Ascending aorta (tissue), 2 donors: ENCODE measurements around the gene CTSL. TPM values are rescaled to one million over a fixed set of nuclear protein-coding genes. Genes with fewer than 3 reads are reported as not detected.

Source experiments
- DNase-seq, 2 donors: peaks; one replicate each; pipeline ENCODE4 v3.0.0-alpha.2; 2019; ENCODE audit warnings: low spot score in 2 of 2
- H3K27ac ChIP-seq, 2 donors: fragments of 200-600 bp; sonication (generic); one replicate each; pipeline ENCODE4 v1.5.1; 2016 to 2017; ENCODE audit warnings: mild to moderate bottlenecking in 1 of 2
- H3K27me3 ChIP-seq: fragments of 200-600 bp; sonication (generic); one replicate; pipeline ENCODE4 v1.5.1; 2017
- H3K36me3 ChIP-seq, 2 donors: fragments of 200-600 bp; sonication (generic); one replicate each; pipeline ENCODE4 v1.5.1; 2016
- H3K4me1 ChIP-seq, 2 donors: fragments of 200-600 bp; sonication (generic); one replicate each; pipeline ENCODE4 v1.5.1; 2016 to 2017; ENCODE audit warnings: mild to moderate bottlenecking in 1 of 2
- H3K4me3 ChIP-seq, 2 donors: fragments of 200-600 bp; sonication (generic); one replicate each; pipeline ENCODE4 v1.5.1; 2016 to 2017; ENCODE audit warnings: mild to moderate bottlenecking in 1 of 2
- H3K9me3 ChIP-seq, 2 donors: fragments of 200-600 bp; sonication (generic); one replicate each; pipeline ENCODE4 v1.5.1; 2016
- CTCF ChIP-seq, 3 experiments: fragments of 200-600 bp in 2 of 3; fragments of 450-650 bp in 1 of 3; sonication (generic) in 2 of 3; IDR thresholded peaks; one replicate each; pipeline ENCODE4 v1.5.1; 2016 to 2019; ENCODE audit warnings: antibody characterized with exemption in 3 of 3, mild to moderate bottlenecking in 1 of 3, moderate library complexity in 1 of 3
- intact Hi-C: fragments of 100-400 bp; cut with DNase I; formaldehyde crosslinking; loops from one replicate; pipeline ENCODE4 v1.15.1; 2023
- total RNA-seq: library from RNA; depleted of rRNA; stranded (reverse); fragments of >200 nt; gene quantifications from one replicate; pipeline ENCODE4 v1.1.0, GENCODE V29; 2016

The CTSL gene
- total RNA-seq, 1 donor from 2014 or later, result 97.8 TPM

DNA sequence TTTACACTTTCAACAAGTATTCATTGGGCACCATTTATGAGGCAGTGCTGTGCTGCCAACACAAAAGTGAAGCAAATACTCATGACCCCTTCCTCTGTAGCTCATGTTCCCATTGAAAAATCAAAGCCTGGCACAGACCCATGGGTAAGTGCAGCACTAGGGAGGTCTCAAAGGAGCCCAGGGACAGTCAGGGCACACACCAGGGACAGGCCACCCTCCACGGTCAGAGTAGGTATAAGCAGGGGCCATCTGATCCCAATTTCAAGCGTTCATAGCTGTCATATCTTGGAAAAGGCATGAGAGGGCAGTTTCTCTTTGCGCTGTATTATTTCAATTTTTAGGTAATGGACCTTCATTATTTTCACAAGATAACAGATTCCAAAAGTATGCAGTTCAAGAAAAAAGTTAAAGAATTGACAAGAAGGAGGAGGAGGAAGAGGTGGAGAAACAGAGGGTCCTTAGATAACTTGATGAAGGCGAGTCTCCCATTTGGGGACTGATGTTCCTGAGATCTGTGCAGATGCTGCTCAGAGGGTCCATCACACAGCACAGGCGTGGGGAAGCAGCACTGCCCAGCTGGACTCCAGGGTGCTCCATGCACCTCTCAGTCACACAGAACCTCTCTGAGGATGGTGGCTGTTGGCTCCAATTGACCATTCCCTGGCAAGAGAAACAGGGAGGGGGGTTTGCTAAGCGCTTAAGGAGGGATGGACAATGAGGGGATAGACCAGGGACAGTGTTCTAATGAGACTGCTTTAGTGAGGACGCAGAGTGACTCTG lies 7.5 kb downstream of the CTSL start:
- peaks cover 27 to 36% of the 10 kb centered on the region in 2 donors for H3K36me3 ChIP-seq
- no peak overlapping the region for H3K27ac ChIP-seq
- H3K9me3 ChIP-seq, result no peaks in the 10 kb centered on the region
- intact Hi-C loops, result no loop called here
- H3K4me1 ChIP-seq, result no peaks in the 10 kb centered on the region
- no peak for TF ChIP-seq CTCF (IDR thresholded peaks at IDR 0.05)
- H3K4me3 ChIP-seq, result no peak overlapping the region
- H3K27me3 ChIP-seq, result no peaks in the 10 kb centered on the region
- no peak for DNase-seq

- peaks cover 24 to 30% of the 10 kb centered on the region in 2 donors for H3K36me3 ChIP-seq
- no peak overlapping the region for H3K4me3 ChIP-seq
- TF ChIP-seq CTCF (IDR thresholded peaks at IDR 0.05), result no peak
- no peak overlapping the region for H3K27ac ChIP-seq
- intact Hi-C loops, result no loop called here
- no peaks in the 10 kb centered on the region for H3K4me1 ChIP-seq
- DNase-seq, result no peak
- H3K9me3 ChIP-seq, result no peaks in the 10 kb centered on the region
- H3K27me3 ChIP-seq, result no peaks in the 10 kb centered on the region
Measured at GRCh38 chr9:87734106-87734505, 8.2 kb downstream of the CTSL start.

GRCh38 chr9:87739546-87739945 lies 13.6 kb downstream of the CTSL start:
- H3K4me1 ChIP-seq, result no peaks in the 10 kb centered on the region
- DNase-seq, result no peak
- no peaks in the 10 kb centered on the region for H3K36me3 ChIP-seq
- no peak for TF ChIP-seq CTCF (IDR thresholded peaks at IDR 0.05)
- no peak overlapping the region for H3K4me3 ChIP-seq
- peaks cover 0 to 6% of the 10 kb centered on the region in 2 donors for H3K9me3 ChIP-seq
- intact Hi-C loops, result loop anchor here (5.0 kb wide), 1 partner anchor 37 kb away; no protein-coding TSS in a partner anchor
- H3K27me3 ChIP-seq, result no peaks in the 10 kb centered on the region
- no peak overlapping the region for H3K27ac ChIP-seq

GRCh38 chr9:87740209-87740608 lies 14.3 kb downstream of the CTSL start:
- Histone ChIP-seq H3K27me3 (no peaks in the 10 kb centered on the region), H3K36me3 (no peaks in the 10 kb centered on the region), H3K4me1 (no peaks in the 10 kb centered on the region), H3K27ac (no peak overlapping the region), H3K9me3 (peaks cover 0 to 6% of the 10 kb centered on the region in 2 donors), H3K4me3 (no peak overlapping the region)
- no peak for DNase-seq
- intact Hi-C loops, result no loop called here
- TF ChIP-seq CTCF (IDR thresholded peaks at IDR 0.05), result no peak

- no peaks in the 10 kb centered on the region for H3K36me3 ChIP-seq
- peaks cover 0 to 6% of the 10 kb centered on the region in 2 donors for H3K9me3 ChIP-seq
- H3K4me1 ChIP-seq, result no peaks in the 10 kb centered on the region
- H3K27me3 ChIP-seq, result no peaks in the 10 kb centered on the region
- intact Hi-C loops, result no loop called here
- no peak overlapping the region for H3K4me3 ChIP-seq
- DNase-seq, result no peak
- TF ChIP-seq CTCF (IDR thresholded peaks at IDR 0.05), result no peak
- no peak overlapping the region for H3K27ac ChIP-seq
Measured at GRCh38 chr9:87741326-87741725, 15.4 kb downstream of the CTSL start.
